ENCODE measurements around the gene NDST1.
"Not testable (repeated sequence)": the region's sequence is repeated elsewhere in the genome, so short reads cannot be mapped to it uniquely, and the experiment has no call there.

The NDST1 gene

DNA sequence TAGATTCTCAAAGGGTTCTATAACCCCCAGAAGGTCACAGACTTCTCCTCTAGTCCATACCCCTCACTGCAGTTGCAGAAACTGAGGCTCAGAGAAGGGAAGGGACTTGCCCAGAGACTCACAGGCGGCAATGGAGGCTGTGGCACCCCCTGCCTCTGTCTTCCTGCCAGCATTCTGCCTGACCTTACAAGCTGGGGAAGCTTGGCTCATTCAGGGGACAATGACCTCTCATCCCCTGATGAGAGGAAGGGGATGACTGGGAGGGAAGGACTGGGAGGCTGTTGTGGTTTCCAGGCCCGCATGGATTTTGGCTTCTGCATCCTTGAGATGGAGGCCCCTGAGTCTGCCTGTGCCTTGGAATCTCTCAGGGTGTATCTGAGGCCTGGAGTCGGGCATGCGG lies 897 bp downstream of the NDST1 start:
- no peak for DNase-seq (ENCODE audit: low spot score)

DNA sequence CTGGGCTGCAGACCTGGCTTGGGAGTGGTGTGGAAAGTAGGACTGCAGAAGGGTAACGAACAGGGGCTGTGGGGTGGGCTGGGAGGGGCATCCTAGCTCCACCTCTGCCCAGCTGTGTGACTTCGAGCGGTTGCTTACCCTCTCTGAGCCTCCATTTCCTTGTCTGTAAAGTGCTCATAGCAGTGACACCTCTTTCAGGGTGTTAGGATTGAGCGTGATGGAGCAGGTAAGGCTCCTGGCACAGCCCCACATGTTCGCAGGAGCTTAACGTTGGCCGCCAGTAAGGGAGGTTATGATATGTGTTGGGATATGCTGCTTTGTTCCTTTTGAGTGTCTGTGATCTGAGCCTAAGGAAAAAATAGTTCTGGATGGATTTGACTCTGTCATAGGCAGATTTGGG lies 2.1 kb downstream of the NDST1 start:
- no peak for DNase-seq (ENCODE audit: low spot score)

DNA sequence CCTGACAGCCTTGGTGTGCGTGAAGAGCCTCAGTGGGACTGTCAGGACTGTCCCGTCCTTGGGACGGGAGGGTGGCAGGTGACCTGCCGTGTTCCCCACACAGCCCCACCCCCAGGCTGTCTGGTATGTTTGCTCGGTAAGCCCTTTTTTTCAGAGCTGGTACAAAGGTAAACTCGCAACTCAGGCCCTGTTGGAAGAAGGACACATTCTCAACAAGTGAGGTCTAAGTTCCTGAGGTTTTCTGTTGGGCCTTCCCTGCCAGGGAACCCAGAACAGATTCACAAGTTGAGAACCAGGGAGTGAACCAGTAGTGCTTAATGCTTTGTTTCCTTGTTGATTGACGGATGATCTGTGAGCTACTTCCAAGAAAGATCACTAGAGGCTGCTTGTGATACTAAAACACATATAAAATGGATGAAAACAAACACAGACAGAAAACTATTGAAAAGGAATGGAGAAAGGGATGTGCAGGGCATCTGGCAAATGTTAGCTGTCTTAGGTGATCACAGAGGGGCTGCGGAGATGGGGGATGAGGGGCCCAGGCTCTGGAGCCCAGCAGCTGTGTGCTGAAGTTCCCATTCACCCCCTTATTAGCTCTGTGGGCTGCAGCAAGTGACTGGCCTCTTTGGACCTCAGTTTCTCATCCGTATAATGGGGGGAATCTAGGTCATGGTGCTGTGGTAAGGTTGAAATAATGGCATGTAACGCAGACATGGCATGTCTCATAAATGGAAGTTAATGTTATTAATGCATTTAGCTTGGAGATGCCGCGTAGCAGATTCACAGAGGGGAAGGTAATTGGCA lies 2.7 kb downstream of the NDST1 start:
- no peak for DNase-seq (ENCODE audit: low spot score)

DNA sequence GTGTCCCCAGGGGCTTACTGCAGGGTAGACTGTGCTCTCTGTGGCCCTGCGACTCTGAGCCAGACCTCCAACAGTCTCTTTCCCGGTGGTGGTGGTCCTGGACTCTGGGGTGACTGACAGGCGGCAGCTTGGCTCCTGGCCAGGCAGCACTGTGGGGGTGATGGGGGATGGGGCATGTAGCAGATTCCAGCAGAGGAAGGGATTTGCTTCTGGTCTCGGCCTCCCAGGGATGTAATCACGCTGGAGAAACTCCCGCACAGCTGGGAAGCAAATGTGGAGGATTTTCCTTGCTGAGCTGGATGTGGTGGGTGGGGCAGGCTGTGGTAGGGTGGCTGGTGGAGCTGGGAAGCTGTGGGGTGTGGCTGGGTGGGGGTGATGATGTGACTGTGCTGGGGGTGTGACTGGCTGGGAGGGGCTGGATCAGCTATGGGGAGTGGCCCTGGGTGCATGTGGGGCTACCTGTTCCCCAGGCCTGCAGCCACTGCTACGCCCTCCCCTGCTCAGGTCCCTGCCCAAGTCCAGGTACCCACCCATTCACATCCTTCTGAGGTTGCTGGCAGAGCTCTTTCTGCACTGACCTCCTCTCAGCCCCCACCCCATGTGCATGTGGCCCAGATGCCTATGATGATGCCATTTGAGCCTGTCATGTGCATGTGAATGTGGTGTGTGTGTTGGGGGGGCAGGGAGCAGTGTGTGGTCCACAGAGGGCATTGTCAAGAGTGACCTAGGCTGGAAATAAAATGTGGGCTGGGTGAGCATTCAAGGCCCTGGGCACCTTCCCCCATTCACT lies 3.8 kb downstream of the NDST1 start:
- no peak for DNase-seq (ENCODE audit: low spot score)

DNA sequence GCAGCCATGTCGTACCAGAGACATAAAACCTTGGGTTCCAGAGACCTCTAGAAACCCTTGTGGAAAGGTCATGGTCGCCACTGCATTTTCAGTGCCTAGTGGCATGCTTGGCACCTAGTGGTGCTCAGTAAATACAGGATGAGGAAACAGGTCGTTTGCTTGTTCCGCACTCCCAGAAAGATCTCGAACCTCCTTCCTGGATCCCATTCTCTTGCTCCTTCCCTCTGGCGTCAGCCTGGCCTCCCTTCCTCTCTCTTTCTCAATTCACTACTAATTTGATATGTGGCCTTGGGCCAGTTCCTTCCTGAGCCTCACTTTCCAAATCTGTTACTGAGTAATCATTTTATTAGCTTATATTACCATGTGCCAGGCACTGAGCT lies 4.4 kb downstream of the NDST1 start:
- DNase-seq (ENCODE audit: low spot score), result no peak

DNA sequence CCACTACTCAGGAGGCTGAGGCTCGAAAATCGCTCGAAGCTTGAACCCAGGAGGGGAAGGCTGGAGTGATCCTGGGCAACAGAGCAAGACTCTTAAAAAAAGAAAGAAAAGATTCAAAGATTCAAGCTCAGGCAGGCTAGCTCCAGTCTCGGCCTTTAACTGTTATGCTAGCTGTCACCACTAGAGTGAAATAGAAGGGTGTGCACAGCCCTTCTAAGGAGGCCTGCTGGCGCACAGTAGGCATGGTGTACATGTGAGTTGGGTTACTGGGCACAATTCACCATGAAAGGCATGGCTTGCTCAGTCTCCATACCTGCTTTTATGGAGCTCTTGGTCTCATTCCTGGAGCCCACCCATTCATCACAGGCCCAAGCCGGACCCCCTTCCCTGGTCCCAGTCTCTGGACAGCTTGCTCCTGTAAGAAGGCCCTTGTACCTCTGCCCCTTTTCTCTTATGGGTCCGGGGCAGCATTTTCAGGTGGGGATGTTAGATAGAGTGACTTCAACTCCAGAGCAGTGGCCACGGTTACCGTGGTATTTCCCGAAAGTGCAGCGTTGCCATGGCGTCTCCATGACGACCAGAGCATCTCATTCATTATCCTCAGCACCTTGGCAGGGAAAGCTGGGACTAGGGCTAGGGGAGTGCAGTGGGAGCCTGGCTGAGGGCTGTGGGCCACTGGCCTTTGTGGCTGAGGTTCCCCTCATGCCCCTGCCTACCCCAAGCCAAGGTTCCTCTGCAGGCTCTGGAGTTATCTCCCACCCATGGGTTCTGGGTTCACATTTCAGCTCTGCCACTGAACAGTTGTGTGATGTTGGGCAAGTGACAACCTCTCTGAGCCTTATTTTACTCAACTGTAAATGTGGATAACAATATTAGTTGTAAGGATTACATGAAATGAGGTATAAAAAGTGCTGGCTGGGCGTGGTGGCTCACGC lies 5.7 kb downstream of the NDST1 start:
- DNase-seq (ENCODE audit: low spot score), result no peak

DNA sequence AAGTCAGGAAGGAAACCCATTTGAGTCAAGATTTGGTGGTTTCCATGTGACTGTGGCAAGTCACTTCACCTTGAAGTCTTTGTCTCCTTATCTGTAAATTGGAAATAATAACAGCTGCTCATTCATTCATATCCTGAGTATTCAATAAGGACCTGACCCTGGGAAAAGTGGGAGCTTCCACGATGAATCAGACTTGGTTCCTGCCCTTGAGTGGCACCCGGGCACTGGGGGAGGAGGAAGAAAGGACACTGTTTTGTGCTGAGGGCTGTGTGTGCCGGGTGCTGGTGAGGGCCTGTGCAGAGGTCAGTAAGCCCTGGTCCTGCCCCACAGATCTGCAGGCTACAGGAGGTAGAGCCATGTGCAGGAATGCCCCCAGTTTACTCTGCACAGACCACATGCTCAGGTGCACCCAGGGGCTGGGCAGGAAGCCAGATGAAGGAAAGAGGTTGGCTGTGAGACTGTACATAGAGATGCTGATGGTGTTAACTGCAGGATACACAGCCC lies 6.8 kb downstream of the NDST1 start:
- no peak for DNase-seq (ENCODE audit: low spot score)

DNA sequence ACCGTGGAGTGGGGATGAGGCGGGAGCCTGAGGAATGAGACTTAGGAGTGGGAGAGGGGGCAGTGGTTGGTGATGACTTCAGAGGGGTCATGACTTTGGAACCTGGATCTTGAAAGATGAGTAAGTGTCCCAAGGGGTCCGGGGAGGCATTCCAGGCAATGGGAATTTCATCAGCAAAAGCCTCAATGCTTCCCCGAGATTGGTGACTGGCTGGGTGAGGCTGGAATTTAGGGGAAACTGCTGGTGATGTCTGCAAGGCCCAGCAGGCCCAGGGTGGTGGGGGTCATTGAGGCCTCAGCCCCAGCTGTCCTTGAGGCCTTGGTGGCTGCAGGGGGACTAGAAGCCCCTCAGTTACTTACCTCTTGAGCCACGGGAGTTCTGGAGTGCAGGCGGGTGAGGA lies 7.5 kb downstream of the NDST1 start:
- DNase-seq (ENCODE audit: low spot score), result no peak

DNA sequence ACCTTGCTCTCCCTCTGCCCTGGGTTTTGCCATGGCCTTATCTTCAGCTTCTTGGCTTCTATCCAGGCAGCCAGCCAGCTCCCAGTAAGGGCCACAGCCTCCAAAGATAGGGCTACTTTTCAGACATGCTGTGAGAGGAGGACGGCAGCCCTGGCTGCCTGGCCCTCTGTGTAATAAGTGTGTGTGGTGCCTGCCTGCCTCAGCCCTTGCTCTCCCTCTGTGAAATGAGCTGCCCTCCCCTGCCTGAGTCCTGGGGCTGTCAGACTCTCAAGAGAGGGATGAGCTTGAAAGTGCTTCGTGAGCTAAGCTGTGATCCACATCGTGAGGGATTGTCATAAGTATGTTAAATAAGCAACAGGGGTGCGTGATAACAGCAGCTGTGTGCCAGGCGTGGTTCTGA lies 8.1 kb downstream of the NDST1 start:
- peak; percentile 58 for DNase-seq (ENCODE audit: low spot score)

DNA sequence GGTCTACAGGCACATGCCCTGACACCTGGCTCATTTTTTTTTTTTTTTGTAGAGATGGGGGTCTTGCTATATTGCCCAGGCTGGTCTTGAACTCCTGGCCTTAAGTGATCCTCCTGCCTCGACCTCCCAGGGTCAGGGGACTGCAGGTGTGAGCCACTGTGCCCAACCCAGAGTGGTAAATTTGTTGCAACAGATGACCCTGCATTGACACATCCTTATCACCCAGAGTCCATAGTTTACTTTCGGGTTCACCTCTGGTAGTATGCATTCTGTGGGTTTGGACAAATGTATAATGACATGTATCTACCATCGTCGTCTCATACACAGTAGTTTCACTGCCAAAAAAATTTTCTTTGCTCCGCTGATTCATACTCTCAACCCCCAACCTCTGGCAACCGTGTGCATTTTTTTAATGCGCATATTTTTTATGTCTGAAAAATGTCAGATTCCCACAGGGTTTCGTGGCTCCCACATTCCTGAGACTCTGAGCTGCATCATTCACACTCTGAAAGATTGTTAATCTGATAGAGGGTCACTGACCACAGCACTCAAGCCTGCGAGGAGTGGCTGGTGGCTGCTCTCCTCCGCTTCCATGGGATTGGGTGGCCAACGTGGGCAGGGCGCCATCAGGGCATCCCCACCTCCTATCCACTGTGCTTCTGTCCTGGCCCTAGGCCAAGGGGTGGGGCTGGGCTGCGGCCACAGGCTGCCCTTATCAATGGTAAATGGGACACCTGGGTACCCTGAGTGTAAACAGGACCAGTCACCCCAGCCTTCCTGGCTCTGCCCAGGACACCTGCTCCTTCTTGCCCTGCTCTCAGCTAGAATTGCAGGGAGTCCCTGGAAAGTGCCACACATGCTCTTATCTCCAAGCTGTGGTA lies 9.6 kb downstream of the NDST1 start:
- peak; percentile 50 for DNase-seq (ENCODE audit: low spot score)

DNA sequence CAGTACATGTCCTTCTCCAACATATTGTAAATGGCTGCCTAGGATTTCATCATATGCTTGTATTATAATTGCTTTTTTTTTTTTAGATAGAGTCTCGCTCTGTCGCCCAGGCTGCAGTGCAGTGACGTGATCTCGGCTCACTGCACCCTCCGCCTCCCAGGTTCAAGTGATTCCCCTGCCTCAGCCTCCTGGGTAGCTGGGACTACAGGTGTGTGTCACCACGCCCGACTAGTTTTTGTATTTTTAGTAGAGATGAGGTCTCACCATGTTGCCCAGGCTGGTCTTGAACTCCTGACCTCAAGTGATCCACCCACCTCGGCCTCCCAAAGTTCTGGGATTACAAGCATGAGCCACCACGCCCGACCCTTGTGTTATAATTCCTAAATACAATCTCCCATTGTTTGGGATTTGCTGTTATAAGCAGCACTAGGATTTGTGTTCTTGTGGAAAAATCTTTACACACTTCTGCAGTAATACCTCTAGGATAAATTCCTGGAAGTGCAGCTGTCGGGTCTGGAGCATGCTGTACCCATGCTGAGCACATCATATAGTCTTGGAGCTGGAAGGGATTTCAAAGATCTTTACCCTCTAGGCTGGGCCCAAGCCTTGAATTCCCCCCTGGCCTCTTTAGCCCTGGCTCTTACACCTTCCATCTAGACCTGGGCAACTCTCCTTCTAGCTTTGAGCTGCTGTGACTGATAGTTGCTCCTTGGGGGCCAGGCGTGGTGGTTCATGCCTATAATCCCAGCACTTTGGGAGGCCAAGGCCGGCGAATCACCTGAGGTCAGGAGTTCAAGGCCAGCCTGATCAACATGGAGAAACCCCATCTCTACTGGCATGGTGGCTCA lies 11.0 kb downstream of the NDST1 start:
- DNase-seq (ENCODE audit: low spot score), result not testable (repeated sequence)

DNA sequence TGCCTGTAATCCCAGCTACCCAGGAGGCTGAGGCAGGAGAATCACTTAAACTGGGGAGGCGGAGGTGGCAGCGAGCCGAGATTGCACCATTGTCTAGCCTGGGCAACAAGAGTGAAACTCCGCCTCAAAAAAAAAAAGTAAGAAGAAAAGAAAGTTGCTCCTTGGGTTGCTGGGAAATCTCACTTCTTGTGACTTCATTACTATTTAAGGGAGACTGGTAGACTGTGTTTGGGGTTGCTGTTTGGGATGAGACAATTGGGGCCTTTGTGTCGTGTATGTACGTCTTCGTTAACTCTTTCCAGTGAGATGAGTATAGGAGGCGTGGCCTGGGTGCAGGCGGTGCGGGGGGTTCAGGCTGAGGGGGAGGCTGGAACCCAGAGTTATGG lies 11.6 kb downstream of the NDST1 start:
- no peak for DNase-seq (ENCODE audit: low spot score)

DNA sequence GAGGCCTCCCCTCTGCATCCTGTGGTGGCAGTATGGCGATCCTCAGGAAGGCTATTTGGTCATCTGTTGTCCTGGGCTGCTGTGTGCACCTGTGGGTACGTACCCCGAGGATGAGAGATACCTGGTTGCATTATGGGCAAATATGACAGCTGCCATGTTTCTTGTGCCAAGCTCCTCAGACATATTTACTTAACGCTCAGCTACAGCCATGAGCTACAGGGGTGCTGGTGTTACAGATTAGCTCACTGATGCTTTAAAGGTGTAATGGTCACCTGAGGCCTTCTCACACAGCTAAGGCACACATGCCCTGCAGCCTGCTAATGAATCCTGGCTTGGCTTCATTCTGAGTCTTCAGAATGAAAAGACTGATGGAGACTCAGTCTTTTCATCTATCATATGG lies 12.0 kb downstream of the NDST1 start:
- no peak for DNase-seq (ENCODE audit: low spot score)

DNA sequence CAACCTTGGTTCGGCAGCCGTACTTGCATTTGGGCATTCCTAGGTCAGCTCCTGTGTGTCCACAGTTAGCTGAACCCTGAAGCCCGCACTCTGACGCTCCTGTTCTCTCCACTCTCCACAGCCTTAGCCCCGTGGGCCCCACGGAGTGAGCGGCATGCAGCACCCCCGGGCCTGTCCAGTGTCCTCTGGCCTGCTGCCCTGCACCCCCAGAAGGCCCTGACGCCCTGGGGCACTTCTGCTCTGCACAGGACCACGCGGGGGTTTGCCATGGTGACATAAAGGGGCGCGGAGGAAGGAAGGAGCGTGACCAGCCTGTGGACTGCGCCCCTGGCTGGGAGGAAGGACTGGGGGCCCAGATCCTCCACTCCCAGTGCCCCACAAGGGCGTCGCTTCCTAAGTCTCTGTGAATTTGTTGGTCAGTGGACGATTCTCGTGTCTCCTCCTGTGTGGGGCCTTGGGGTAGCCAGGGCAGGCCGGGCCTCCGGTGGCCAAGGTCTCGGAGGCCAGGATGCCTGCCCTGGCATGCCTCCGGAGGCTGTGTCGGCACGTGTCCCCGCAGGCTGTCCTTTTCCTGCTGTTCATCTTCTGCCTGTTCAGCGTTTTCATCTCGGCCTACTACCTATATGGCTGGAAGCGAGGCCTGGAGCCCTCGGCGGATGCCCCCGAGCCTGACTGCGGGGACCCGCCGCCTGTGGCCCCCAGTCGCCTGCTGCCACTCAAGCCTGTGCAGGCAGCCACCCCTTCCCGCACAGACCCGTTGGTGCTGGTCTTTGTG lies 13.0 kb downstream of the NDST1 start:
- no peak for DNase-seq (ENCODE audit: low spot score)

DNA sequence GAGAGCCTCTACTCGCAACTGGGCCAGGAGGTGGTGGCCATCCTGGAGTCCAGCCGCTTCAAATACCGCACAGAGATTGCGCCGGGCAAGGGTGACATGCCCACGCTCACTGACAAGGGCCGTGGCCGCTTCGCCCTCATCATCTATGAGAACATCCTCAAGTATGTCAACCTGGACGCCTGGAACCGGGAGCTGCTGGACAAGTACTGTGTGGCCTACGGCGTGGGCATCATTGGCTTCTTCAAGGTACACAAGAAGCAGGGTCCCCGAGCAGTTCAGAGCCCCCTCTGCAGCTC lies 13.5 kb downstream of the NDST1 start:
- DNase-seq (ENCODE audit: low spot score), result no peak

DNA sequence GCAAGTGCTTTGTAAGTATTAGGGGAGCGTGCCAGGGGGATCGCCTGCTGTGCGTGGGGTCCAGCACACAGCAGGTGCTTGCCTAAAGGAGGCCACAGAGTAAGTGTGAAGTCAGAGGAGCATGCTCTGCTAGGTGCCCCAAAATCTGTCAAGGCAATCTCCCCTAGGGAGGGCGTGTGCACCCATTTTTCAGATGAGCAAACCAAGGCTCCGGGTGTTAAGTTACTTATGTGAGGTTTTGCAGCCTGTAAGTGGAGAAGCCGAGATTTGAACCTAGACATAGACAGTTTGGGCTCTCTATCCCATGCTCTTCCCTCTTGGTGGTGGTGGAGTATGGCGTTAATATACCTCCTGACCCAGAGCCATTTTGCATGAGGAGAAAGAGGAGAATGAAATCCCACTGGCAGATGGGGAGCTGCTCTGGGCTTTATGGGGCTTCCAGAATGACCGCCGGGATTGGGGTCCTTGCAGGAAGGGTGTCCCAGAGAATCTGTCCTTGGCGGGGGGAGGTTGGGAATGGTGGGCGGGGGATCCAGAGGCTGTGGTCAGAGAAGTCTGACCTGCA lies 14.1 kb downstream of the NDST1 start:
- DNase-seq (ENCODE audit: low spot score), result no peak

DNA sequence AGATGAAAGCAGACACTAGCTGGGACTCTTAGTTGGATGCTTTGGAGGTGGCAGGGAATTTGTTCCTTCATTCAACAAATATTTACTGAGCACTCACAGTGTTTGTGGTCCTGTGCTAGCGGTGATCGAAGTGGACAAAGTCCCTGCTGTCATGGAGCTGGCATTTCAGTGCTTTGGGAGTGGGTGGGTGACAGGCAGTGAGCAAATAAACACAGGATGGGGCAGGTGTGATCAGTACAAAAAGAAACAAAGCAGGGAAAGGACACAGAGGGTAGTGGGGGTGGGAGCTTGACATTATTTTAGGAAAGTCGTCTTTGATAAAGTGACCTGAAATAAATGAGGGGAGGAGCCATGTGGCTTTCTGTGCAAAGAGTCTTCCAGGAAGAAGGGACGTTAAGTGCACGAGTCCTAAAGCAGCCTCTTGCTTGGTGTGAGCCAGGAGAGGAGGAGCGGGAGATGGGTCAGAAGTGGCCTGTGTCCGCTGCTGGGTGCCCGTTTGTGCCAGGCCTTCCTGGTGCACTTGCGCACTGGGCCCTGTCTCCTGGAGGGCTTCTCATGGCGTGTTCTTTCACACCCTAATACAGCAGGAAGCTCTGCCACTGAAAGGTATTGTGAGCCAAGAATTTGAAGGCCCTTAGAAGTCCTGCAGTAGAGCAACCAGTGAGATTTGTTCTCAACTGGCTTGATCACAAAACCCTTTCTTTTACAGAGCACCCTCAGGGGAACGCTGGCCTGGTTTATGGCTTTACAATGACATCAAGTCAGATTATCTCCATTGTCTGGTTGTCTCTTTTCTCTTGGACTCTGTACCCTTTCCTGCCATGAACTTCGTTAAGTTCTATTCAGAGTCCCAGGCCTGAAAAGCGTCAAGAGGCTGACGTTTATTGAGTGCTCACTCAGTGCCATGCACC lies 14.8 kb downstream of the NDST1 start:
- peak; percentile 79 for DNase-seq (ENCODE audit: low spot score)
